GM23248 (cell line): ENCODE data around the gene EXOSC3.

Experiments used
- EZH2 ChIP-seq: fragments of 200-600 bp; sonication (generic); IDR thresholded peaks from 2 replicates; pipeline ENCODE4 v1.6.1; 2018; ENCODE audit warnings: antibody characterized with exemption, mild to moderate bottlenecking; ENCODE audit not compliant: insufficient read depth, poor library complexity, severe bottlenecking
- EZH2phosphoT487 ChIP-seq: fragments of 200-600 bp; sonication (generic); IDR thresholded peaks from 2 replicates; pipeline ENCODE4 v1.6.1; 2018; ENCODE audit warnings: antibody characterized with exemption, moderate library complexity, mild to moderate bottlenecking, low read depth; ENCODE audit not compliant: insufficient read depth

DNA sequence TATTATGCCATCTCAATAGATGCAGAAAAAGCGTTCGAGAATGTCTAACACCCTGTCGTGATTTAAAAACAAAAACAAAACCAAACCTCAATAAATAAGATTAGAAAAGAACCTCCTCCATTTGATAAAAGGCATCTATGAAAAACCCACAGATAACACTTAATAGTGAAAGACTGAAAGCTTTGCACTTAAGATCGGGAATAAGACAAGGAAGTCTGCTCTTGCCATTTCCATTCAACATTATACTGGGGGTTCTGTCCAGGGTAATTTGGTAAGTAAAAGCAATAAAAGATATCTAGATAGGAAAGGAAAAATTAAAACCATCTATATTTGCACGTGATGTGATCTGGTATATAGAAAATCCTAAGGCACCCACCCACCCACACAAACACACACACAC is 7.3 kb upstream of the EXOSC3 start:
- no peak for TF ChIP-seq EZH2phosphoT487
- no peak for TF ChIP-seq EZH2
